ENCODE data around the gene RNF121. TPM values are rescaled to one million over a fixed set of nuclear protein-coding genes. Genes with fewer than 3 reads are reported as not detected.

Gene RNF121
- total and polyA plus RNA-seq, 12 donors: 8.3 to 25.7 (median 19.2) TPM

GRCh38 chr11:71949034-71949433, 20.2 kb downstream of the RNF121 start:
- no peak for ATAC-seq

GRCh38 chr11:71951741-71952310, 23.0 kb downstream of the RNF121 start:
- no peaks in the 10 kb centered on the region for H3K9me3 ChIP-seq
- no peak overlapping the region for H3K4me3 ChIP-seq
- TF ChIP-seq CTCF (IDR thresholded peaks at IDR 0.05): no peak
- H3K36me3 ChIP-seq: no peaks in the 10 kb centered on the region
- DNase-seq (no peak), ATAC-seq (no peak)
- no peak overlapping the region for H3K27ac ChIP-seq
- peaks cover 0 to 22% (median 5%) of the 10 kb centered on the region in 9 donors for H3K4me1 ChIP-seq
- no peaks in the 10 kb centered on the region for H3K27me3 ChIP-seq
- 90 to 94% methylated on average over 4 of the region's 4 CpGs for WGBS, 2 donors
- intact Hi-C loops (cut with DNase I): no loop called here

More at GRCh38 chr11:71949034-71949433, 20.2 kb downstream of the RNF121 start:
- H3K4me3 ChIP-seq: no peak overlapping the region
- H3K27ac ChIP-seq: no peak overlapping the region
- no peaks in the 10 kb centered on the region for H3K27me3 ChIP-seq
- intact Hi-C loops (cut with DNase I): no loop called here
- WGBS, 2 donors: 74 to 79% methylated on average over 6 of the region's 6 CpGs
- peaks cover 0 to 38% (median 5%) of the 10 kb centered on the region in 9 donors for H3K4me1 ChIP-seq
- peaks cover 0 to 10% (median 0%) of the 10 kb centered on the region in 9 donors for H3K36me3 ChIP-seq
- no peak for TF ChIP-seq CTCF (IDR thresholded peaks at IDR 0.05)
- H3K9me3 ChIP-seq: no peaks in the 10 kb centered on the region
- DNase-seq: no peak

- 59 to 60% methylated on average over 3 of the region's 3 CpGs for WGBS, 2 donors
- ATAC-seq: no peak
- peaks cover 0 to 23% (median 5%) of the 10 kb centered on the region in 9 donors for H3K36me3 ChIP-seq
These were observed 27.1 kb downstream of the RNF121 start for GRCh38 chr11:71955898-71956456.

GRCh38 chr11:71962428-71963038, 33.7 kb downstream of the RNF121 start:
- peaks cover 0 to 17% (median 0%) of the 10 kb centered on the region in 9 donors for H3K4me1 ChIP-seq
- DNase-seq: no peak
- H3K9me3 ChIP-seq: peaks cover 0 to 8% (median 0%) of the 10 kb centered on the region in 11 donors
- peak overlapping the region in 2 of 10 donors; percentile 23 to 29 for H3K27ac ChIP-seq
- H3K36me3 ChIP-seq: peaks cover 0 to 65% (median 23%) of the 10 kb centered on the region in 9 donors
- TF ChIP-seq CTCF (IDR thresholded peaks at IDR 0.05): no peak
- no peak for ATAC-seq
- H3K27me3 ChIP-seq: no peaks in the 10 kb centered on the region
- no peak overlapping the region for H3K4me3 ChIP-seq
- intact Hi-C loops (cut with DNase I): no loop called here
- 68 to 81% methylated on average over 2 of the region's 2 CpGs for WGBS, 2 donors

More at GRCh38 chr11:71955898-71956456, 27.1 kb downstream of the RNF121 start:
- no peak for TF ChIP-seq CTCF (IDR thresholded peaks at IDR 0.05)
- H3K4me1 ChIP-seq: peaks cover 0 to 9% (median 0%) of the 10 kb centered on the region in 9 donors
- H3K9me3 ChIP-seq: no peaks in the 10 kb centered on the region
- no peak overlapping the region for H3K4me3 ChIP-seq
- no peak overlapping the region for H3K27ac ChIP-seq
- no peaks in the 10 kb centered on the region for H3K27me3 ChIP-seq
- intact Hi-C loops (cut with DNase I): no loop called here
- no peak for DNase-seq

Data from heart right ventricle (tissue), 16 donors.